Measurements from ENCODE around the gene C2CD4C. TPM values are rescaled to one million over a fixed set of nuclear protein-coding genes. Genes with fewer than 3 reads are reported as not detected.
"Not testable (repeated sequence)": the region's sequence is repeated elsewhere in the genome, so short reads cannot be mapped to it uniquely, and the experiment has no call there.

The C2CD4C gene
- total and polyA plus RNA-seq, 2 donors (not counting 3 experiments of a cell fraction or from before 2014, with no cell fraction given) = 0.25 to 0.38 TPM

DNA sequence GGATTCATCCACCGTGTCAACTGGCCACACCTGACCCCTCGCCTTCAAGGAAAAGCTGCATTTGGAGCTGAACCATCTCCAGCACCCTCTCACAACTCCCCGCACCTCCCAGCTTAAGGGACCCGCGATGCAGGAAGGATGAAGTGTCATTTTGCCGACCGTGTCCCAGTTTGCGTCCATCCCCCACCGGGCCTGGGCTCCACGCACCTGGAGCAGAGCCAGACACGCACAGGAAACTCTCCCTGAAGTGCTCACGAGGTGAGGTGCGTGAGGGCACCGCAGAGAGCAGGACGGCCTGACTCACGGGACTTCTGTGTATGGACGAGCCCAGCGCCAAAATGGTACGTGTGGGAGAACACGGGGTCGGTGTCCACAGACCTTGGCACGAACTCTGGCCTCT is 44.7 kb upstream of the C2CD4C start:
- no peak for DNase-seq (ENCODE audit: low read depth, low spot score)
- dilution Hi-C loops (cut with MboI; ENCODE audit: extremely low pct_ligation_motif_present, low sequenced_read_pairs) = no loop called here
- ChIA-PET POLR2A (no interaction called here), CTCF (no interaction called here)
- Histone ChIP-seq H4K20me1 (replicated peaks; ENCODE audit: control insufficient read depth, extremely low read depth, insufficient read depth, low read length) (no peaks in the 10 kb centered on the region), H3K36me3 (ENCODE audit: control insufficient read depth in 2 of 2, extremely low read depth in 1 of 2, insufficient read depth in 2 of 2, low read length in 2 of 2) (no peaks in the 10 kb centered on the region), H3K27me3 (ENCODE audit: control insufficient read depth in 2 of 2, insufficient read depth in 2 of 2, low read length in 2 of 2) (no peaks in the 10 kb centered on the region), H2AFZ (ENCODE audit: low read depth, low read length) (no peak overlapping the region), H3K9ac (replicated peaks; ENCODE audit: extremely low read depth, insufficient read depth, low read length) (no peak overlapping the region), H3K4me1 (ENCODE audit: control insufficient read depth, extremely low read depth, insufficient read depth, low read length) (no peaks in the 10 kb centered on the region), H3K4me3 (replicated peaks in 1 of 3; ENCODE audit: insufficient read depth in 1 of 3, low read depth in 1 of 3, low read length in 3 of 3) (no peak overlapping the region), H3K9me1 (replicated peaks; ENCODE audit: control insufficient read depth, extremely low read depth, insufficient read depth, low read length) (no peaks in the 10 kb centered on the region), H3K4me2 (ENCODE audit: insufficient read depth, low read length) (no peak overlapping the region), H3K9me3 (replicated peaks; ENCODE audit: control insufficient read depth, insufficient read depth, low read length) (no peaks in the 10 kb centered on the region), H3K27ac (ENCODE audit: insufficient read depth, low read depth, low read length) (no peak overlapping the region), H3K79me2 (ENCODE audit: control insufficient read depth, insufficient read depth, low read length) (no peaks in the 10 kb centered on the region)
- TF ChIP-seq POLR2A (IDR thresholded peaks at IDR 0.05; ENCODE audit: low read depth, low read length) (no peak), FOS (IDR thresholded peaks at IDR 0.05; ENCODE audit: borderline replicate concordance, insufficient read depth, low read length) (no peak)
- FAIRE-seq = no peak
- BruUV-seq (replicated peaks) = no TSS peak
- intact Hi-C loops (cut with micrococcal nuclease) = no loop called here

DNA sequence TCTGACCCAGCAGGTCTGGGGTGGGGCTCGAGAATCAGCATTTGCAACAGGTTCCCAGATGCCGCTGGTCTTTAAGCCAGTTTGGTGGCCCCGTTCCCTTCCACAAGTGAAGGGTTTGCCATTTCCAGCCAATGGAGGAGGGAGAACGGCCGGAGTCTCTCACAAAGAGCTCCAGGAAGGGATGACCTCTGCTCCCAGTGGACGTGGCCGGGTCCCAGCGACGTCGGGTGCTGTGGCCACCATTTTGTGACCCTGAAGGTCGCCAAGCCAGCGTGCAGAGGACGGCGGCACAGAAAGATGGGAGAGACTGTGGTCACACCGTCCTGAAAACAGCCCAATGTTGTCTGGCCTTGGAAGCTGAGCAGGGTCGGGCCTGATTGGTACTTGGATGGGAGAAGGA is 43.9 kb upstream of the C2CD4C start:
- dilution Hi-C loops (cut with MboI; ENCODE audit: extremely low pct_ligation_motif_present, low sequenced_read_pairs) = no loop called here
- H3K9me3 ChIP-seq (replicated peaks; ENCODE audit: control insufficient read depth, insufficient read depth, low read length) = no peaks in the 10 kb centered on the region
- no peaks in the 10 kb centered on the region for H3K9me1 ChIP-seq (replicated peaks; ENCODE audit: control insufficient read depth, extremely low read depth, insufficient read depth, low read length)
- ChIA-PET POLR2A (no interaction called here), CTCF (no interaction called here)
- H4K20me1 ChIP-seq (replicated peaks; ENCODE audit: control insufficient read depth, extremely low read depth, insufficient read depth, low read length) = no peaks in the 10 kb centered on the region
- BruUV-seq (replicated peaks) = no TSS peak
- H3K27ac ChIP-seq (ENCODE audit: insufficient read depth, low read depth, low read length) = no peak overlapping the region
- FAIRE-seq = no peak
- H2AFZ ChIP-seq (ENCODE audit: low read depth, low read length) = no peak overlapping the region
- no peak overlapping the region for H3K4me2 ChIP-seq (ENCODE audit: insufficient read depth, low read length)
- intact Hi-C loops (cut with micrococcal nuclease) = no loop called here
- no peak for DNase-seq (ENCODE audit: low read depth, low spot score)
- TF ChIP-seq, protein P1, sequence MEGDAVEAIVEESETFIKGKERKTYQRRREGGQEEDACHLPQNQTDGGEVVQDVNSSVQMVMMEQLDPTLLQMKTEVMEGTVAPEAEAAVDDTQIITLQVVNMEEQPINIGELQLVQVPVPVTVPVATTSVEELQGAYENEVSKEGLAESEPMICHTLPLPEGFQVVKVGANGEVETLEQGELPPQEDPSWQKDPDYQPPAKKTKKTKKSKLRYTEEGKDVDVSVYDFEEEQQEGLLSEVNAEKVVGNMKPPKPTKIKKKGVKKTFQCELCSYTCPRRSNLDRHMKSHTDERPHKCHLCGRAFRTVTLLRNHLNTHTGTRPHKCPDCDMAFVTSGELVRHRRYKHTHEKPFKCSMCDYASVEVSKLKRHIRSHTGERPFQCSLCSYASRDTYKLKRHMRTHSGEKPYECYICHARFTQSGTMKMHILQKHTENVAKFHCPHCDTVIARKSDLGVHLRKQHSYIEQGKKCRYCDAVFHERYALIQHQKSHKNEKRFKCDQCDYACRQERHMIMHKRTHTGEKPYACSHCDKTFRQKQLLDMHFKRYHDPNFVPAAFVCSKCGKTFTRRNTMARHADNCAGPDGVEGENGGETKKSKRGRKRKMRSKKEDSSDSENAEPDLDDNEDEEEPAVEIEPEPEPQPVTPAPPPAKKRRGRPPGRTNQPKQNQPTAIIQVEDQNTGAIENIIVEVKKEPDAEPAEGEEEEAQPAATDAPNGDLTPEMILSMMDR (IDR thresholded peaks at IDR 0.05; ENCODE audit: extremely low read depth in 1 of 2, insufficient read depth in 1 of 2, low read depth in 1 of 2, low read length in 2 of 2) = no peak
- TF ChIP-seq POLR2A (IDR thresholded peaks at IDR 0.05; ENCODE audit: low read depth, low read length) = no peak
- no peak overlapping the region for H3K9ac ChIP-seq (replicated peaks; ENCODE audit: extremely low read depth, insufficient read depth, low read length)
- H3K4me3 ChIP-seq (replicated peaks in 1 of 3; ENCODE audit: insufficient read depth in 1 of 3, low read depth in 1 of 3, low read length in 3 of 3) = no peak overlapping the region
- H3K79me2 ChIP-seq (ENCODE audit: control insufficient read depth, insufficient read depth, low read length) = no peaks in the 10 kb centered on the region
- no peaks in the 10 kb centered on the region for H3K4me1 ChIP-seq (ENCODE audit: control insufficient read depth, extremely low read depth, insufficient read depth, low read length)
- no peaks in the 10 kb centered on the region for H3K36me3 ChIP-seq (ENCODE audit: control insufficient read depth in 2 of 2, extremely low read depth in 1 of 2, insufficient read depth in 2 of 2, low read length in 2 of 2)
- no peaks in the 10 kb centered on the region for H3K27me3 ChIP-seq (ENCODE audit: control insufficient read depth in 2 of 2, insufficient read depth in 2 of 2, low read length in 2 of 2)

DNA sequence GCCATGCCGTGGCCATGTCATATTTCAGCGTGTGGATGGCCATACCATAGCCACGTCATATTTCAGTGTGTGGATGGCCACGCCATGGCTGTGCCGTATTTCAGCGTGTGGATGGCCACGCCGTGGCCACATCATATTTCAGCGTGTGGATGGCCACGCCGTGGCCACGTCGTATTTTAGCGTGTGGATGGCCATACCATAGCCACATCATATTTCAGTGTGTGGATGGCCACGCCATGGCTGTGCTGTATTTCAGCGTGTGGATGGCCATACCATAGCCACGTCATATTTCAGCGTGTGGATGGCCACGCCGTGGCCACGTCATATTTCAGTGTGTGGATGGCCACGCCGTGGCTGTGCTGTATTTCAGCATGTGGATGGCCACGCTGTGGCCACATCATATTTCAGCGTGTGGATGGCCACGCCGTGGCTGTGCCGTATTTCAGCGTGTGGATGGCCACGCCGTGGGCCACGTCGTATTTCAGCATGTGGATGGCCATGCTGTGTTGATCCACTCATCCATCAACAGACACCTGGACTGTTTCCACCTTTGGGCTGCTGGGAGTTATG is 42.0 kb upstream of the C2CD4C start:
- H3K9me3 ChIP-seq (replicated peaks; ENCODE audit: control insufficient read depth, insufficient read depth, low read length); H3K36me3 ChIP-seq (ENCODE audit: control insufficient read depth in 2 of 2, extremely low read depth in 1 of 2, insufficient read depth in 2 of 2, low read length in 2 of 2); H3K4me3 ChIP-seq (replicated peaks in 1 of 3; ENCODE audit: insufficient read depth in 1 of 3, low read depth in 1 of 3, low read length in 3 of 3); CTCF ChIA-PET; H4K20me1 ChIP-seq (replicated peaks; ENCODE audit: control insufficient read depth, extremely low read depth, insufficient read depth, low read length); H3K79me2 ChIP-seq (ENCODE audit: control insufficient read depth, insufficient read depth, low read length); DNase-seq (ENCODE audit: low read depth, low spot score); intact Hi-C loops (cut with micrococcal nuclease); H3K27ac ChIP-seq (ENCODE audit: insufficient read depth, low read depth, low read length); H3K9ac ChIP-seq (replicated peaks; ENCODE audit: extremely low read depth, insufficient read depth, low read length); H3K4me2 ChIP-seq (ENCODE audit: insufficient read depth, low read length); H2AFZ ChIP-seq (ENCODE audit: low read depth, low read length); dilution Hi-C loops (cut with MboI; ENCODE audit: extremely low pct_ligation_motif_present, low sequenced_read_pairs); H3K27me3 ChIP-seq (ENCODE audit: control insufficient read depth in 2 of 2, insufficient read depth in 2 of 2, low read length in 2 of 2); H3K9me1 ChIP-seq (replicated peaks; ENCODE audit: control insufficient read depth, extremely low read depth, insufficient read depth, low read length); POLR2A ChIA-PET; FAIRE-seq; H3K4me1 ChIP-seq (ENCODE audit: control insufficient read depth, extremely low read depth, insufficient read depth, low read length); BruUV-seq (replicated peaks): not testable (repeated sequence)

All from endothelial cell of umbilical vein (primary cell).